ENCODE data around the gene CCT3.
"Not testable (repeated sequence)": the region's sequence is repeated elsewhere in the genome, so short reads cannot be mapped to it uniquely, and the experiment has no call there.

CCT3 gene

GRCh38 chr1:156346636-156347035 is 8.5 kb upstream of the CCT3 start:
- TF ChIP-seq, protein P1, sequence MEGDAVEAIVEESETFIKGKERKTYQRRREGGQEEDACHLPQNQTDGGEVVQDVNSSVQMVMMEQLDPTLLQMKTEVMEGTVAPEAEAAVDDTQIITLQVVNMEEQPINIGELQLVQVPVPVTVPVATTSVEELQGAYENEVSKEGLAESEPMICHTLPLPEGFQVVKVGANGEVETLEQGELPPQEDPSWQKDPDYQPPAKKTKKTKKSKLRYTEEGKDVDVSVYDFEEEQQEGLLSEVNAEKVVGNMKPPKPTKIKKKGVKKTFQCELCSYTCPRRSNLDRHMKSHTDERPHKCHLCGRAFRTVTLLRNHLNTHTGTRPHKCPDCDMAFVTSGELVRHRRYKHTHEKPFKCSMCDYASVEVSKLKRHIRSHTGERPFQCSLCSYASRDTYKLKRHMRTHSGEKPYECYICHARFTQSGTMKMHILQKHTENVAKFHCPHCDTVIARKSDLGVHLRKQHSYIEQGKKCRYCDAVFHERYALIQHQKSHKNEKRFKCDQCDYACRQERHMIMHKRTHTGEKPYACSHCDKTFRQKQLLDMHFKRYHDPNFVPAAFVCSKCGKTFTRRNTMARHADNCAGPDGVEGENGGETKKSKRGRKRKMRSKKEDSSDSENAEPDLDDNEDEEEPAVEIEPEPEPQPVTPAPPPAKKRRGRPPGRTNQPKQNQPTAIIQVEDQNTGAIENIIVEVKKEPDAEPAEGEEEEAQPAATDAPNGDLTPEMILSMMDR (IDR thresholded peaks at IDR 0.05; ENCODE audit: low read depth, low read length, missing control alignments): no peak
- H3K4me3 ChIP-seq (replicated peaks; ENCODE audit: low read depth, low read length): no peak overlapping the region
- DNase-seq (ENCODE audit: extremely low read depth, low read depth): peak; percentile 57

DNA sequence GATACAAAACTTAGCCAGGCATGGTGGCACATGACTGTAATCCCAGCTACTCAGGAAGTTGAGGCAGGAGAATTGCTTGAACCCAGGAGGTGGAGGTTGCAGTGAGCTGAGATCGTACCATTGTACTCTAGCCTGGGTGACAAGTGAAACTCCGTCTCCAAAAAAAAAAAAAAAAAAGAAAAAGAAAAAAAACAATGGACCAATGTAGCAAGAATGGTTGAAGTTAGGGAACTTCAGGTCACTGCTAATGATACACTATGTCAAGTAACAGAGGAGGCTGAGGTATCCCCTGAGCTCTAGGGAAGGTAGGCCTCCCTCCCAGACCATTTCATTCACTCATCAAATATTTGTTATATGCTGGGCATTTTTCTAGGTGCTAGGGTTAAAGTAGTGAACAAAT is 7.9 kb upstream of the CCT3 start:
- DNase-seq (ENCODE audit: extremely low read depth, low read depth); H3K4me3 ChIP-seq (replicated peaks; ENCODE audit: low read depth, low read length): not testable (repeated sequence)

DNA sequence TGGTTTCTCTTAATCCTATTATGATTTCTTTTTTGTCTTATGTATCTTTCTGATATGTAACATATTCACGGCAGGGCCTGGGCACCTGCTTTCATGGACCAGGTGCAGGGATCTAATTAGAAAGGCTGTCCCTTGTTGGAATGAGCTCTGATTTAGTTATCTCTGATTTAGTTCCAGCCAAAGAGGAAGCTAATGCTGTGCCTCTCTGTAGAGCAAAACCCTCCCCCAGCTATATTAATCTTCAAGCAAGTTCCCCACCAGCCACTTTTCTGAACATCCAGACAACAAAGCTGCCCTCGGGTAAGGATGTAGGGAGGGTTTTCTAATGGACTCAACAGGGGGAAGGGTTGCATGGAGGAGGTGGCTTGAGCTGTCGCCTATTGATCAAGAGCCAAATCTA is 6.3 kb upstream of the CCT3 start:
- no peak overlapping the region for H3K4me3 ChIP-seq (replicated peaks; ENCODE audit: low read depth, low read length)
- TF ChIP-seq, protein P1 (IDR thresholded peaks at IDR 0.05; ENCODE audit: low read depth, low read length, missing control alignments): no peak
- DNase-seq (ENCODE audit: extremely low read depth, low read depth): no peak

- H3K4me3 ChIP-seq (replicated peaks; ENCODE audit: low read depth, low read length): no peak overlapping the region
- TF ChIP-seq, protein P1 (IDR thresholded peaks at IDR 0.05; ENCODE audit: low read depth, low read length, missing control alignments): no peak
- peak; percentile 22 for DNase-seq (ENCODE audit: extremely low read depth, low read depth)
Observed at GRCh38 chr1:156342166-156342955, 4.3 kb upstream of the CCT3 start.

DNA sequence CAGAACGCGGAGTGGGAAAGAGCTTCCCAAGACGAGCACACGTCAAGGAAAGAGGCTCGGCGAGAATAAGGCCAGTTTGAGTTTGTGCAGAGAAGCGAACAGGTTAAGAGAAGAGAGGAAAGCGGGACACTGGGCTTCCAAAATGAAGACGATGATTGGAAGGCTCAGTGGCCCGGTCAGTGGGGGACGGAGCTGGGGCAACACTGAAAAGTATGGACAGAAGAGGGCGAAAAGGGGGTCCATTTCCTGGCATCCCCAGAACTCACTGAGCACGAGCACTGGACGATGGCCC is 258 bp downstream of the CCT3 start:
- TF ChIP-seq, protein P1 (IDR thresholded peaks at IDR 0.05; ENCODE audit: low read depth, low read length, missing control alignments): no peak
- DNase-seq (ENCODE audit: extremely low read depth, low read depth): no peak
- H3K4me3 ChIP-seq (replicated peaks; ENCODE audit: low read depth, low read length): peak overlapping the region; percentile 86

- TF ChIP-seq, protein P1 (IDR thresholded peaks at IDR 0.05; ENCODE audit: low read depth, low read length, missing control alignments): no peak
- no peak for DNase-seq (ENCODE audit: extremely low read depth, low read depth)
- H3K4me3 ChIP-seq (replicated peaks; ENCODE audit: low read depth, low read length): peak overlapping the region; percentile 86
Observed at GRCh38 chr1:156337052-156337887, 822 bp downstream of the CCT3 start.

GRCh38 chr1:156336242-156336641 is 1.9 kb downstream of the CCT3 start:
- DNase-seq (ENCODE audit: extremely low read depth, low read depth): no peak
- peak overlapping the region; percentile 86 for H3K4me3 ChIP-seq (replicated peaks; ENCODE audit: low read depth, low read length)
- TF ChIP-seq, protein P1 (IDR thresholded peaks at IDR 0.05; ENCODE audit: low read depth, low read length, missing control alignments): peak; percentile 23

- H3K4me3 ChIP-seq (replicated peaks; ENCODE audit: low read depth, low read length); DNase-seq (ENCODE audit: extremely low read depth, low read depth): not testable (repeated sequence)
Observed at GRCh38 chr1:156323179-156323578, 14.9 kb downstream of the CCT3 start.

All from HFF-Myc (cell line).